Mucosa of gallbladder (tissue), 1 donor: ENCODE results near the gene BLNK. TPM values are rescaled to one million over a fixed set of nuclear protein-coding genes. Genes with fewer than 3 reads are reported as not detected.

Experiments
- DNase-seq: peaks from one replicate; pipeline ENCODE4 v3.0.0-alpha.2; 2020; ENCODE audit warnings: low spot score
- total RNA-seq: library from RNA; stranded (reverse); gene quantifications from one replicate; pipeline ENCODE4 v1.2.1, GENCODE V29; 2021
- donor health status: DM: no; HTN: no; CAD: no.

BLNK gene
- total RNA-seq, 1 donor from 2014 or later, result 43.9 TPM

GRCh38 chr10:96261930-96262329 lies 9.4 kb downstream of the BLNK start:
- peak; percentile 60 for DNase-seq

DNA sequence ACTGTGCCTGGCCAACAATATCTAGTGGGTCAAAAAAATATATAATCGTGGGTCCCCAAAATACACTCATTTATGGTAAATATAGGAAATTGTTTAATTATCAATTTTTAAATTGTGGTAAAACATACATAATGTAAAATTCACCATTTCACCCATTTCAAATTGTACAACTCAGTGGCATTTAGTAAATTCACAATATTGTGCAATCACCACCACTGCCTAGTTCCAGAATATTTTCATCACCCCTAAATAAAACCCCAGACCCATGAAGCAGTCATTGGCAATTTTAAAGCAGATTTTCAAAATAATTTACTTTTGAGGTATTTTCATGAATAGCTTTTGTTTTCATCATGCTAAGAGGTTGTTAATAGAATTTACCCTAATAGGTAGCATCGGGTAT lies 10.2 kb downstream of the BLNK start:
- no peak for DNase-seq

DNA sequence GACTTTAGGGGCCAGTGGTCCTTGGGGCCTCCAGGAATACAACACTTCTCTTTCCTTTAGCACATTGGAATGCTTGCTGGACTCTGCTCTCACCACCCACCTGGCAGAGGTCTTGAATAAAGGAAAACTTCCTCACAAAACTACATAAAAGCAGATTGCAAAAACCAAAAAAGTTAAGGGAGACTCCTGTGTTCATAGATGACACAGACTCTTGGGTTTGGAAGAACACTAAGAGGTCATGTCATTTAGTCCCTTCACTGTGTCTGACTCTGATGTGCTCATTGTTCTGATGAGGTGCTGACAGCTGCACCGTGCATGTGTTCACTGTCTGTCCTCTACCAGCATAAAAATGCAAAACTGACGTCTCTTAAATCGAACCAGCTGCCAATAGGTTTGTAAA lies 11.4 kb downstream of the BLNK start:
- DNase-seq, result no peak

DNA sequence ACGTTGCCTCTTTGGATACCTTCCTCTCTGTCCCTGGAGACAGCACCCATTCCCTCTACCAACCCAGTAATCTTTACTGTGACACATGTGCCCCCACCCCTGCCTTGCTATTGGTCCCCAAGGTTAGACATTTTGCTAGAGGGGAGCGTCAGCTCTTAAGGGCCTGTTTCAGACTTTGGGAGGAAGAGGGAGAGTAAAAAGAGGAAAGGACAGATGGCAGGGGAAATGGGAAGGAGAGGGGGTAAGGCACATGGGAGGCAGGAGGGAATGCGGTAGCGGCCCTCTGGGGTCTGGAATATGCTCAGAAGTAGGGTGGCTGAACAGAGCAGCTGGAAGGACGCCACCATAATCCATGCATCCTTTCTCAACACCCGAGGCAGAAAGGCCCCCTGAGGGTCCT lies 12.2 kb downstream of the BLNK start:
- no peak for DNase-seq

- DNase-seq, result no peak
These were observed 13.4 kb downstream of the BLNK start for GRCh38 chr10:96257944-96258343.

DNA sequence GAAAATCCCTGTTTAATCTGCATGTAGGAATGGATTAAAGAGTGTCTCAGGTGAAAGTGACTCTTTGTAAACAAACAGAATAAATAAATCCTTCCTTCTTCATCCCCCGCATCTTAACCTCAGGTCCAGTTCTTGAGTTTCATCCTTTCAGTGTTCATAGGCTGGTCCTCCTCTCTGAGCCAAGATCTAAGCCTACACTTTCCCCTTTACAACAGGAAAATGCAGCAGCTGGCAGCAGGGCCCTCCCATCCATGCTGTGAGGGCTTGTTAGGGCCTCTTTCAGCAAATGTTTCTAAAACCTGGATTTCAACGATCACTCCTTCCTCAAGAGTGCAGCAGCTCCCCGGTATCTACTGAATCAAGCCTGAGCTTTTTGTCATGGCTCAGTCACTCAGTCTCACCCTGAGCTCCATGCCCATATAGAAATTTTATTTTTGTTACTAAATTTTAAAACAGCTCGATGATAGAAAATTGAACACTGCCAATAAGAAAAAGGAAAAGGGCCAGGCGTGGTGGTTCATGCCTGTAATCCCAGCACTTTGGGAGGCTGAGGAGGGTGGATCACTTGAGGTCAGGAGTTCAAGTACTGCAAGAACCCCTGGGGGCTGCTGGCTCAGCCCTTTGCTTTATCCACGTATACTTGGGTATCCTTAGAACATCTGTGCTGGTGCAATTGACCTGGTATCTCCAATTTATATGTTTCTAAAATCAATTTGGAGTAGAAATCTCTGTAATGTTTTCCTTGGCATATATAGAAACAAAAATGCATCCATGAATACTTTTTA lies 15.6 kb downstream of the BLNK start:
- DNase-seq, result no peak

DNA sequence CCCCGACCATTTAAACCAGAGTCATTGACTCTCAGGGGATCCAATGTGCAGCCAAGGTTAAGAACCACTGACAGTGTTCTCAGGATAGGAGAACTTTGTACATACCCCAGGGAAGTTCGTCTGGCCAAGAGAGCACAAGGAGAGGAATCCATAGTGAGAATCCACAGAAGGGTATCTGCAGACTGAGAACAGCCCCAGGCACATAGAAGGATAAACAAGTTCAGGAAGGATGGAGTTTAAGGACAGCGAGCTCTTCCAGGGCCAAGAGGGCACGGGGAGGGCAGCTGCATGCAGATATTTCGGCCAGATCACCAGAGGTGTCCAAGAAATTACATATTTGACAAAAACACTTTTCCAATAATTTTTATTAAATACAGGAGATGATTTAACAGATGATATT lies 16.4 kb downstream of the BLNK start:
- no peak for DNase-seq

DNA sequence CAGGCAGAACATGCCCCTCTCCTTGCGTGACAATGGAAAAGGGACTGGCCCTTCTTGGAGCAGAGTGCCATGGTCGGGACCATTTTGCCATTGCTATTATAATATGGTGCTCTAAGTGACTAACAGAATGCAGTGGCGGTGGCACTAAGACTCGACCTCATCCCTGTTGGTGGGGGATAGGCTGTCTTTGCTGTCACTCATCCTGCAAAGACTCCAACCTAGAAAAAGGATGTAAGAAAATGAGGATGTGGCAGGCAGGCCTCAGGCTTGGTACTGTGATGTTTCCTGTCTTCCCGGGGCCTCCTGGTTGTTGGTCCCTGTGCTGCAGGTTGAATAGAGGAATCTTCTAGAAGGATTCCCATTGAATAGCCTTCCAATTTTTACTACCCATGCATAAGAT lies 18.6 kb downstream of the BLNK start:
- DNase-seq, result no peak

GRCh38 chr10:96250349-96250748 lies 21.0 kb downstream of the BLNK start:
- no peak for DNase-seq

DNA sequence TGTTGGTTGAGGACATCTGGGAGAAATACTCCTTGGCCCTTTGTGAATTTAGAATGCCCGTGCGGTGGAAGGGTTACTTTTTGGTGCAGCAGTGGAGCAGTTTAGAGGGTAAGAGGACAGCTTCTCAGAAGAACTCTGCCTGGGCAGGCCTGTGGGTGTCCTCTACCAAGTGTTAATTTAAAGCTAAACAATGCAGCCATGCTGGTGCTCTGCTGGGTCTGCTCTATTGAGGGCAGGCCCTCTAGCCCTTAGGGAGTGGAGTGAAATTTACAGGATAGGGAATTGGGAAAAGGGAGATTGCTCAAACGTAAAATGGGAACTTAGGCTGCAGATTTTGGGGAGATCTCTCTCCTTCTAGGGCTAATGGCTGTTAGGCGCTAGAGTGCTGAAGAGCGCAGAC lies 22.1 kb downstream of the BLNK start:
- DNase-seq, result no peak

- no peak for DNase-seq
These were observed 27.0 kb downstream of the BLNK start for GRCh38 chr10:96244354-96244753.

DNA sequence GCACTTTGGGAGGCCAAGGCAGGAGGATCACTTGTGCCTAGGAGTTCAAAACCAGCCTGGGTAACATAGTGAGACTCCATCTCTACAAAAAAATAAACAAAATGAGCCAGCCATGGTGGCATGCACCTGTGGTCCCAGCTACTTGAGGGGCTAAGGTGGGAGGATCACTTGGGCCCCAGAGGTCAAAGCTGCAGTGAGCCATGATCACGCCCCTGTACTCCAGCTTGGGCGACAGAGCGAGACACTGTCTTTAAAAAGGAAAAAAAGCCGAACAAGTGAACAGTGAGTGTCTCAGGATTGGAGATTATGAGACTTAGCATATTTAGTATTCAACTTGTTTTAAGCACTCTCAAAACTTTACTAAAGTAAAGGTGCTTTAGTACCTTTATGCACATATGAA lies 28.1 kb downstream of the BLNK start:
- DNase-seq, result no peak

- DNase-seq, result no peak
These were observed 28.5 kb downstream of the BLNK start for GRCh38 chr10:96242822-96243221.

DNA sequence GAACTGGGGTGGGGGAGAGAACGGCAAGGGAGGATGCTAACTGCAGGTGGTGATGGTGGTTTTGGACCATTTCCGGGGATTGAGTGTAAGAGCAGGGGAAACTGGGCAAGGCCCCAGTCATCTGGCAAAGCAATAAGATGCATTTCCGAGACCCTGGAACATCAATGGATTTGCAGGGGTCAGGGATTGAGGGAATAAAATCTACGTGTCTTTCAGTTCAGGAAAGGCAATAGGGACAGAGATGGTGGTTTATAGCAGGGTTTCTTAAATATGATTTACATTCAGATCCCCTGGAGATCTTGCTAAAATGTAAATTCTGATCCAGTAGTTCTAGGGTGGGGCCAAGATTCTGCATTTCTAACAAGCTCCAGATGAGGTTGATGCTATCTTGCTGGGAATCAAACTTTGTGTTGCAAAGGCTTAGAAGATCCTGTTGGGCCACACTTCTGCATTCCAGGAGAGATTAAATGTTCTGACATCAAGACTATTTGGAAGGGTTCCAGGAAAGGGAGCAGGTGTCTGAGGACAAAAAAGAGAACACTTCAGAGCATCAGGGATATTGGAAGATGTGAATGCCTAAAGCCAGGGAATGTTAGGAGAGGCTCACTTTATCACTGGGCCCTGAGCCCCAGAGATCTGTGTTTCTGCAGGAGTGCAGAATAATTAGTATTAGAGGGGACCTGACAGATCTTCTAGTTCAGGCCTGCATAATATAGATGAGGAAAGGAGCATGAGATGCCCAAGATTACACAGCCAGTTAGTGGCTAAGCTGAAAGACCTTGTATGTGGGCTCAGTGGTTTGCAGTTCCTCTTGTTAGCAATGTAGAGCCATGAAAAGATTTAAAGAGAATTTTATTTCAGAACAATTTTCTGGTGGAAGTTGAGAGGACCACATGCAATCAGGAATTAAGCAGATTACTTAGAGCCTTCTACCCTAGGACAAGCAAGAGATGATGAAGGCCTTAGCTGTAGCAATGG lies 32.4 kb downstream of the BLNK start:
- no peak for DNase-seq

DNA sequence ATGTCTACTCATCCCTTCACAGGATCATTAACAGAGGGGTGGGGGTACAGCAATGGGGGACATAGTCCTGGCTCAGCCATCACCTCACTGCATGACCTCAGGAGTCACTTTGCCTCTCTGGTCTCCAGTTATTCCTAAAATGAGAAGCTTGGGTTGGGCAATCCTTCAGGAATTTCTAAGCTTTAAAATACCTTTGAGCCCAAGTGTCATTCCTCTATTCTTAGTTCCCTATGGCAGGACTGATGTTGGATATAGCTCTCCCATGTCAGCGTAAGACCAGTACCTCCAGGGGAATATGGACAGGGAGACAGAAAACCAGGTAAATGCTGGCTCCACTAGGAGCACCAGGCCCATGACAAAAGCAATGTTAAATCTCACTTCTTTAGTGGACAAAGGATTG lies 34.5 kb downstream of the BLNK start:
- no peak for DNase-seq

DNA sequence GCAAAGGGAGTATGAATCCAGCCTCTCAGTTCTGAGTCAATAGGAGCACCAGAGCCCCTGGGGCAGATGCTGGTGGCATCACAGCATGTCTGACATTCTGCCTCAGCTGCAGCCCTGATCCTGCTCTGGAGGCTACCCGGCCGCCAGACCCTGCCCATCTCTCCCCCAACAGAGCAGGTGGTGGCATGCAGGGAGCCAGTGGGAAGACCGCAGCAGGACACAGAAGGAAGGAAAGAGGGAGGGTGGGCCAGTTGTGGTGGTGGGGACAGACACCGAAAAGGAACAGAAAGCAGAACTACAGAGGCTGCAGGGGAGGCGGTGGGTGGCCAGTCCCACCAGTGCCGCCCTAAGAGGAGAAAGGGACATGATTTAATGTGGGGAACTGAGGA lies 35.3 kb downstream of the BLNK start:
- DNase-seq, result no peak

GRCh38 chr10:96235326-96236089 lies 35.9 kb downstream of the BLNK start:
- DNase-seq, result no peak

GRCh38 chr10:96233959-96234358 lies 37.4 kb downstream of the BLNK start:
- DNase-seq, result no peak

- DNase-seq, result no peak
These were observed 40.8 kb downstream of the BLNK start for GRCh38 chr10:96230527-96230926.

DNA sequence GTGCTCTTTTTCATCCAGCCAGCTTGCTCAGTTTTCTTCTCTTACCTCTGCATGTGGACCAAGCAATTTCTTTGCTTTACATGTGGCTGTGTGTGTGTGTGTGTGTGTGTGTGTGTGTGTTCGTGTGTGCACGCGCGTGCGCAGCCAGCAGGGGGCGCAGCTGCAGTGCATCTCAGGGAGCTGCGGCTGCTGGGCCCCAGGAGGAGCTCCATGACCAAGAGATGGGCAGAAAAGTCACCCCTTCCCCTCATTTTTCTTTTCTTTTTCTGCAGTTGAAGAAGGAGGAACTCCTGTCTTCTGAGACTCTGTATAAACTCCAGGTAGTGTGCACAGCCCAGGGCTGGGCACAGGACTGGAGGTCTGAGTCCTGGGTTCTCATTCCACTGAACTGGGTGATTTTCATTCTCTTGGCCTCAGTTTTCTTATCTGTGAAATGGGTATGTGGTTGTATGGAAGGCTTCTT lies 41.8 kb downstream of the BLNK start:
- DNase-seq, result peak; percentile 74

DNA sequence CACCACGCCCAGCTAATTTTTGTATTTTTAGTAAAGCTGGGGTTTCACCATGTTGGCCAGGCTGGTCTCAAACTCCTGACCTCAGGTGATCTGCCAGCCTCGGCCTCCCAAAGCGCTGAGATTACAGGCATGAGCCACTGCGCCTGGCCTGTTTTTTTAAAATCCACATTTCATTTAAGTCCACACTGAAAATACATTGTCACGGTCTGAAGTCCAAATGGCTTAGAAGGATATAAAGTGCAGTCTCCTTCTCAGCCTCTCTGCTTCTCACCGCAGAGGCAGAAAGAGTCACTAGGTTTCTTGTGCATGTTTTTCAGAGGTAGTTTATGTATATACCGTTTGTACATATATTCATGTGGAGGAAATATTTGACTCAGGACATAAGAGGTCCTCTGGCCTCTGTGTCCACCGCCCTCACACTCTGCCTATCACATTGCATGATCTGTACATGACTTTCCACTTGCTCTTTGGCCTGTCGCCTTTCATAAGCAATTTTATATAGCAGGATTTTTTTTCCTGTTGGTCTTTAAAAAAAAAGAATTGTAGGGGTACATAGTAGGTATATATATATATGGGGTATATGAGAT lies 42.9 kb downstream of the BLNK start:
- no peak for DNase-seq

DNA sequence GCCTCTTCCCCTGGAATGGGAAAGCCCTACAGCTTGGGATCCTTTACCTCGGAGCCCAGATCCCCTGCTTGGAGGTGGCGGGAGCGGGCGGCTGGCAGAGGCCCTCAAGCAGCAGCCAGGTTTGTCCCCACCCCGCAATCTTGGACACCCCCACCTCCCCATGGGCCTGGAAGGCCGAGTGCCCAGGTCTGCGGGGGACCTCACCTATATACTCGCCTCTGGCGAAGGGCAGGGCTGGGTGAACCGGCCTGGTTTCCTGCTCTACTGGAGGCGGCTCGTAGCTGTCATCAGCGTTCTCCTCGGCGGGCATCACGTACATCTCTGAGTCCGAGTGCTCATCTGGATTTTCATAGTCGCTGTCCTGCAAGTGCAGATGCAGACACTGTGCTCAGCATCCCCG lies 44.2 kb downstream of the BLNK start:
- no peak for DNase-seq
